HG02981 (cell line): ENCODE results near the gene COQ8A.
A peak's percentile ranks its signal among the peaks of the same experiment; 100 is the strongest.
"Not testable (repeated sequence)": the region's sequence is repeated elsewhere in the genome, so short reads cannot be mapped to it uniquely, and the experiment has no call there.

Source experiments
- ATAC-seq: cut with Tn5 transposase; IDR thresholded peaks from one replicate; pipeline ENCODE4 v1.9.1; 2021; ENCODE audit warnings: mild to moderate bottlenecking, moderate library complexity; ENCODE audit not compliant: unreplicated experiment

COQ8A gene

DNA sequence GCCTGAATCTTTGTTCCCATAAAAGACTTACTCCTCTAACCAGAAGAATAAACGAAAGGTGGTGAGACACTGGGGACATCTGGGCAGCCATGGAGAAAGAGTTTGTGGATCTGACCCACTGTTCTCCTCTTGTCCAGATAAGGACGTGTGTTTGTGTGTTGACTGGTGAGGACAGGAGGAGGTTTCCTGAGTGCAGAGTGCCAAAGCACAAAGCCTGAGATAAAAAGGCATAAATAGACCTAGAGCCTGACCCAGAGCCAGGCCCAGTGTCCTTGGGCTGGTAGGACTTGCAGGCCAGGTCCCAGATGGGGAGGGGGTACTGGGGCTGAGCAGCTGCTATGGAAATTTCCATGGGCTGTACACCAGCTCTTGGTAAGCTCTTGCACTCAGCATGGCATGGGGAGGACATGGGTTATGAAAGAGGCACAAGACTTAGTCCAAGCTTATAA is 19.6 kb upstream of the COQ8A start:
- no peak for ATAC-seq

- no peak for ATAC-seq
Measured at GRCh38 chr1:226921504-226921903, 18.6 kb upstream of the COQ8A start.

- not testable (repeated sequence) for ATAC-seq
Measured at GRCh38 chr1:226929260-226930111, 10.6 kb upstream of the COQ8A start.

GRCh38 chr1:226934483-226935237 is 5.4 kb upstream of the COQ8A start:
- ATAC-seq: no peak

DNA sequence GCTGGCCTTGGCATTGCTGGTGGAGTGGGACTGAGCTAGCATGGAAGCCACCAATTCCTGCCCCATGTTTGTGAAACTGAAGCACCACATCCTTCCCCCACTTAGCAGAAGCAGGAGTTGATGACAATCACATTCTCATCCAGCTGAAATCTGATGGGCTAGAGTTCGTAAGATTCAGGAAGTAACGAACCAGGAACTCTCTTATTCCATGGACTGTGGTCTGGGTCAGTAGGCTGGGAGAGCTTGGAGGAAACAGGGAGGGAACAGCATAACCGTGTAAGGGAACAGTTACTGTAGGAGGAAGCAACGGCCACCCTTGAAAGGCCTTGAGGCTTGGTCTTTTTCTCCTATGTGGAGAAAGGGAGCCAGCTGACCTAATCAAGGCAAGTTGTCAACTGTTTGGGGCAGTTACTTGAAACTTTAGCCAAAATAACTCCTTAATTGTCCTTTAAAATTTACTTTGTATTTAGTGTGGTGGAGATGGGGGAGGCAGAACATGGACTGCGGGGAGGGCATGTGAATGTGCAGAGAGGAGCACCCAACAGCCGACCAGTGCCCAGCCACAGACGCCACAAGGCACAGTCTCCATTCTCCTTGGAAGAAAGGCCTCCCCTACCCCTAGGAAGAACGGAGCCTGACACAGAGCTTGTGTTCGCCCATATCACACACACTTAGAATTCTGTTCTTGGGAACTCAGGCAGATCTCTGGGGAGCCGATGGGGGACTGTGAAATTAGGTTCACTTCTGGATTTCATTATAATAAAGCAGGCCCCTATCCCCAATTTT is 2.0 kb upstream of the COQ8A start:
- ATAC-seq: no peak

DNA sequence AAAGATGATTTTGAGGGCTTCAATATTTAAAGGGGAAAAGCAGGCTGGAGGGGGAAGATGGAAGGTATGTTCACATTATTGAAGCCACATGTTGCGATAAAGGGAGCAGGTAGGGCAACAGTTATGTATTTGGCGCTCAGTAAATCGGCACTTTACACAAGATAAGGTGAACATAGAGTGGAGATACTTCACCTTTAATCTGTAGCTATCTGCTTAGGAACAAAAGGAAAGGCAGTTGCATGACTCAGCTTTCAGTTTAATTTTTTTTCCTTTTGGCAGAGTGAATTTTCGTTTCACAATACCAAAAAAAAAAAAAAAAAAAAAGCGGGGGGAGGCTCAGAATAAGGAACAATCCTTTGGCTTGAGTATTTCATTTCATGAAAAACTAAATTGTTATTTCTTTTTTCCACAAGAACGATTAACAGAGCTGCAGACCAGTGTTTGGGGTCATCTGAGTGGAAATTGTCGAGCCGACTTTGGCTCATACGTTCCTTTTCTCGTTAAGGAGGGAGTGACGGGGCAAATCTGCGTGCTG is 1.1 kb upstream of the COQ8A start:
- ATAC-seq: no peak

- ATAC-seq: peak; percentile 29
Measured at GRCh38 chr1:226939438-226940028, 561 bp upstream of the COQ8A start.

- ATAC-seq: no peak
Measured at GRCh38 chr1:226940806-226941067, 643 bp downstream of the COQ8A start.

- no peak for ATAC-seq
Measured at GRCh38 chr1:226942392-226942791, 2.3 kb downstream of the COQ8A start.

GRCh38 chr1:226943156-226943555 is 3.1 kb downstream of the COQ8A start:
- ATAC-seq: no peak

DNA sequence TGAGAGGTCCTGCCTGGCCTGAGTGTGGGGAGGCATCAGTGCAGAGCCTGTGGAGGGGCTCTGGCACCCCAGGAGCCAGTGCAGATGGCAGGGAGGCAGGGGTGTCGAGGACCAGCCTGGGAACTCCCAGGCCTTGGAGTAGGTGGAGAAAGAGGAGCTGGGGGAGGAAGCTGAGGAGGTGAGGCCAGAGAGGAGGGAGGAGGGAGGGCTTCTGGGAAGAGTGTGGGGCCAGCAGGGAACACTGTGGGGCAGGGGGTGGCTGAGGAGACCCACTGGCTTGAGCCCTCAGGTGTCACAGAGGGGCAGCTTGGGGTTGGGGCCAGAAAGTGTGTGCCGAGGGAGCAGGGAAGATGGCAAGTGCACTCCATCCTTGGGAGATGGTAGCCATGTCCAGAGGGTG is 3.8 kb downstream of the COQ8A start:
- ATAC-seq: no peak

DNA sequence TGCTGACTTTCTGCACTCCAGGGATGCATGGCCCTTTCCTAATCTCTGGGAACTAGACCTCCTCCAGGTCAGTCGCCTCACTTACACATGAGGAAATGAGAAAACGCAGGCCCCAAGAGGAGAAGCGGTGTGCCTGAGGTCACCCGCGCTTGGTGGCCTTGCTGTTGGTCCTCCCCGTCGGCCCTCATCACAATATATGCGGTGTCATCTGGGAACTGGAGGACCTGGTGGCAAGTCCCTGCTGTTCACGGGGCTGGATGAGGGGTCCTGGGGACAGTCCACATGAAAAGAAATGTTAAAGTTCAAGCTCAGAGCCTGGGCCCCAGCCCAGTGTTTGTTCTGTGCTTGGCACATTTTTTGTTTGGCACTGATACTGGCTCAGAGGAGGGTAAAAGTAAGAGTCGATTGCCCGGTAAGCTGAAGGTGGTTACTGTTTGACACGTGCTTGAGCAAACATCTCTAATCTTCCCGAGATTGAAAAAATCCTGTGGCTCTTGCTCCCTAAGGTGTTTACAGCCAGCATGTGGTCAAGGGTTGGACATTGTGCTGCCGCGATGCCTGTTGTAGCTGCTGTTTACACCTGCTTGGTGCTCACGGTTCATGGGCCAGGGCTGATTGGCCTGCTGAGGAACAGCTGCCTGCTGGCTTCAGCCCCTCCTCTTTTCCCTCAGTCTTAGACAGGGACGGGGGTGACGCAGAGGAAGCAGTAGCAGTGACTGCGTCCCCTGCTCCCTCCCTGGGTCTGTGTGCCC is 5.2 kb downstream of the COQ8A start:
- no peak for ATAC-seq

GRCh38 chr1:226945858-226946245 is 5.8 kb downstream of the COQ8A start:
- no peak for ATAC-seq

- no peak for ATAC-seq
Measured at GRCh38 chr1:226946285-226946684, 6.2 kb downstream of the COQ8A start.

DNA sequence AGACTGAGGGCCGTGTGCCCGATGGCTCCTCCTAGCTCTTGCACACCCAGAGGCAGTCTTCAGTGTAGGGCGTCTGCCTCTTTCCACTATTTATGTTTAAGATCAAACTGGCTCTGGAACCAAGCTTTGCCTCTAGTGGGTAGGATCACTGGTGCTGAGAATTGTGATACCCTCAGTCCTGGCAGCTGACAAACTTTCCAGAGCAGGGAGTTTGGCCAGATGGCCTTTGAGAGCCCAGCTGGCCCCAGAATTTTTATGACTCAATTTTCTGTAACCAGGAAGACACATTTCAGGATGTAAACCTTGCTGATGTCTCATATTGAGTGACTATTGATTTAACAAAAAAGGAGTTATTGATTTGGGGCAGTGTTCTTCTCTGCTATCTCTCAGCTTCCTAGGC is 6.7 kb downstream of the COQ8A start:
- no peak for ATAC-seq

DNA sequence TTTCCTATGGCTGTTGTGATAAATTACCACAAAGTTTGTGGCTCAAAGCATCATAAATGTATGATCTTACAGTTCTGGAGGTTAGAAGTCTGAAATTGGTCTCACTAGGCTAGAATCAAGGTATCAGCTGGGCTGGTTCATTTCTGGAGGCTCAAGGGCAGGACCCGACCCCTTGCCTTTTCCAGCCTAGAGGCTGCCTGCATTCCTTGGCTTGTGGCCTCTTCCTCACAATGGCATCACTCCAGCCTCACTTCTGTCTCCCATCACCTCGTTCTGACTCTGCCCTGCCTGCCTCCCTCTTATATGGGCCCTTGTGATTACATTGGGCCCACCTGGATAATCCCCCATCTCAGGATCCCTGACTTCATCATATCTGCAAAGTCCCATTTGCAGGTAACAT is 8.0 kb downstream of the COQ8A start:
- no peak for ATAC-seq

- no peak for ATAC-seq
Measured at GRCh38 chr1:226948480-226948879, 8.4 kb downstream of the COQ8A start.

DNA sequence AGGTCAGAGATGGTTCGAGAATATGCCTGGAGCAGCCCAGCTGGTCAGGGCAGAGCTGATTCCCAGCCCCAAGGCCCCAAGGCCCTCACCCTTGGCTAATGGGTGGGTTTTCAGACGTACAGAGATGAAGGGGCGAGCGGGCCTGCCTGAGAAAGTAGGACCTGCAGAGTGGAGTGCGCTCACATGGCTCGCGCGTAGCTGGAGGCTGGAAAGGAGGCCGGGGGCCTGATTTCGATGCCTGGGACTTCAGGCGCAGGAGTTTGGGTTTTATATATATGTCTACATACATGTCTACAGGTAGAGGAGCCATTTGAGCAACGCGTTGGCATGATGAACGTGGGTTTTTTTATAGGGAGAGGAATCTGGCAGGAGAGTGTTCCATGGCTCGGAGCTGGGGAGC is 8.9 kb downstream of the COQ8A start:
- ATAC-seq: no peak

DNA sequence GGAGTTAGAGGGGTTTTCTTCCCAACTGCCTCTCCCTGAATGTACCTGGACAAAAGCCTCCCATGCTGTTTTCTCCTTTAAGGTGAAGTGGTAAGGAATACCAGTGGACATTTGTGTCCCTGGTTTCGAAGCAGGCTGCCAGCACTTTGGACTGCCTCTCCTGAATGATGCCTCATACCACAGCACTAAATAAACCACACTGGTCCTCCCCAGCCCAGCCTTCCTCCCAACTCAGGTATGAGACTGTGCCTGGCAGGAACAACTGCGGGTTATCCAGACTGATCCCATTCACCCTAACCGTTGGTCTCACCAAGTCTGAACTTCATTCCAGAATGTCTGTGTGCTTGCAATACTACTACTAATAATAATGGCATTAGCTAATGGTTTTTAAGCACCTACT is 9.3 kb downstream of the COQ8A start:
- ATAC-seq: no peak

- no peak for ATAC-seq
Measured at GRCh38 chr1:226950316-226950715, 10.2 kb downstream of the COQ8A start.
